Activated naive CD4-positive, alpha-beta T cell treated with anti-CD3 and anti-CD28 coated beads, Interleukin-2, amount 50 U/mL, for 16 hours (primary cell): ENCODE data around the gene FGD6.
"Not testable (repeated sequence)": the region's sequence is repeated elsewhere in the genome, so short reads cannot be mapped to it uniquely, and the experiment has no call there.

Experiments used
- DNase-seq: peaks from one replicate; pipeline ENCODE4 v3.0.0-alpha.2; 2020

Gene FGD6

DNA sequence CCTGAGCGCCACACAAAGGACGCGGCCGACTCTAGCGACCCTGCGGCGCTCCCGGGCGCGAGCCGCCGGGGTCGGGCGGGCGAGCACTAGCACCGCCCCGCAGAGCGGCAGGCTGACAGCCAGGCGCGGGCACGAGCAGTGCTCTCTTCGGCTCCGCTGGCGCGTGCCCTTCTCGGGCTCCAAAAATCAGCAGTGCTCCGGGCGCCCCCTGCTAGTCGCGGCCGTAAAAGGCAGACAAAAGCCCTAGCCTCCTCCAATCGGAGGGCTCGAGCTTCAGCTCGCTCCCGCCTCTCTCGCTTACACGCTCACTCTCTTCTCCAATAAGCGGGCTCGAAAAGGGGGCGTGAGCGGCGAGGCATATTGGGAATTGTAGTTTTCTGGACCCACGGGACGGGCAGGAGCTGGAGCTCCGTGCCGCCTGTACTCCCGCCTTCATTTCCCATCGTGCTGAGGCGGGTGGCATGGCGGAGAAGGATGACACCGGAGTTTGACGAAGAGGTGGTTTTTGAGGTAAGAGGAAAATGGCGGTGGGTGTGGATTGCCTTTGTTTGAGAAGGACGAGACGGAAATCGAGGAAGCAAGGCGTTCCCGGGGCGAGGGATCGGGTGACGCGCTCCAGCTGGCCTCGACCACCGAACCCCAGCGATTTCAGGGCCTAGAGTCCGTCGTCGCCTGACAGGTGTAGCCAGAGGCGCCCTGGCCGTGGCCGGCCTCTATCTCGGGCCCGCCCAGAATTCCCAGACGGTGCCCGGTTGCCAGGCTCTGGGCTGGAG lies at the start of gene FGD6, which contains the start of gene VEZT:
Gene FGD6 (minus strand): TSS at position 91 of the 773 bp plus-strand sequence. CDS start 227 bp downstream, outside the sequence.
Gene VEZT (plus strand): TSS at position 431 of the 773 bp plus-strand sequence. CDS start 44 bp downstream, at position 475.
- peak; percentile 98 for DNase-seq

DNA sequence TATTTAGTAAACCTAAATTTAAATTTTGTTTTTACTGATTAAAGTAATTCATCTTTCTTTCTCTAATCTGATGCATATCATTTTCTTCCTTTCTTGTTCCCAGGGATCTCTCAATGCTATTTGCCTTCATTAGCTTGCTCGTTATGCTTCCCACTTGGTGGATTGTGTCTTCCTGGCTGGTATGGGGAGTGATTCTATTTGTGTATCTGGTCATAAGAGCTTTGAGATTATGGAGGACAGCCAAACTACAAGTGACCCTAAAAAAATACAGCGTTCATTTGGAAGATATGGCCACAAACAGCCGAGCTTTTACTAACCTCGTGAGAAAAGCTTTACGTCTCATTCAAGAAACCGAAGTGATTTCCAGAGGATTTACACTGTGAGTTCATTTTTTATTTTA lies 49.0 kb upstream of the FGD6 start:
- DNase-seq: no peak

DNA sequence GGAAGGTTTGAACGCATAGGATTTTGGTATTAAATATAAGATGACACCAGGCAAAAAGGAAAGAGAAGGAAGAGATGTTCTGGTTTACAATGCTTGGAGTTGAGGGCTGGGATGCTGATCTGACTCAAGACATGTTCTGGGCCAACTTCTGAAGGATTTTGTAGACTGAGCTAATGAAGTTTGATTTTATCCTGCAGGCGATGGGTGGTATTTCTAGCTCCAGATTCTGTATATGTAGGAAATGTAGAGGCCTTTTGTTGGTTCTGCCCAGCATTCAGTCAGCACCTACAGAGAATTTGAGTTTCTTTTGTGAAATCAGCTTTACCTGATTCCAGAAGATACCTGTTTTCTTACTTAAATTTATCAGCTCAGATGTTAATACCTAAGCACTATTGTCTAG lies 48.5 kb upstream of the FGD6 start:
- DNase-seq: no peak

DNA sequence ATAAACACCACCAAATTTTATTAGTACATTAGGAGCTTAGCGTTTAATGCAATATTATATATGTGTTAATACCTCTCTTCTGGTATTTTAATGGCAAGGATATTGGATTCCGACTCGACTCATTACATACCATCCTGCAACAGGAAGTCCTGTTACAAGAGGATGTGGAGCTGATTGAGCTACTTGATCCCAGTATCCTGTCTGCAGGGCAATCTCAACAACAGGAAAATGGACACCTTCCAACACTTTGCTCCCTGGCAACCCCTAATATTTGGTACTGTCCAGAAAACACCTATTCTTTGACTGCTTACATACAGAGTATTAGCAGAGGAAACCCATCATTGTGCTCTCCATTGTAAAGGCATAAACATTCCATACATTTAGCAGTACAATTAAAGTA lies 45.5 kb upstream of the FGD6 start:
- no peak for DNase-seq

DNA sequence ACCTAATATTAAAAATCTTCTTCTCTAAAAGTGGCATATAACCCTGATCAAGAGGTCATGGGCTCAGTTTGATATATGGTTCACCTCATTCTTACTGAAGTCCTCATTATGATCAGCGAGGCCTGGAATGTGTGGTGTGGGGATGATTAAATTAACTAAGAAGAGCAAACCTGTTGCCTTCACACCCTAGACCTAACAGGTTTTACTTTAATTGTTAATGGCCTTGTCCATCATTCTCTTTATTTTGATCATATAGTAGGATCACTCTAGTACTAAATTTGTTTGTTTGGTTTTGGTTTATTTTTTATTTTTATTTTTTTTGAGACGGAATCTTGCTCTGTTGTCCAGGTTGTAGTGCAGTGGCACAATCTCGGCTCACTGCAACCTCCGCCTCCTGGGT lies 43.8 kb upstream of the FGD6 start:
- no peak for DNase-seq

DNA sequence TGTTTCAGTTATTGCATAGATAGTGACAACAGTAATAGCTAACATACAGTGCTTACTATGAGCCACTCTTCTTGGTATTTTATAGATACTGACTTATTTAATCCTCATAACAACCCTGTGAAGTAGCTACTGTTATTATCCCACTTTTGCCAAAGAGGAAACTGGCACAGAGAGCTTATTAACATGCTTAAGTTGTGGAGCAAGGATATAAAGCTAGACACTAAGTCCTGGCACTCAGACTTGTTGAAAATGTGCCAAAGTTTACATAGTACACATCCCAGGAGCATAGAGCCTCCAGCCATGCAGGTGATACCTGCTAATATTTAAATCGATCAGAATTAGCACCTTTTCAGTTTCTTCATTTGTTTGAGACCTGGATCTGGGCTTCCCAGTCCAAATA lies 42.1 kb upstream of the FGD6 start:
- no peak for DNase-seq

DNA sequence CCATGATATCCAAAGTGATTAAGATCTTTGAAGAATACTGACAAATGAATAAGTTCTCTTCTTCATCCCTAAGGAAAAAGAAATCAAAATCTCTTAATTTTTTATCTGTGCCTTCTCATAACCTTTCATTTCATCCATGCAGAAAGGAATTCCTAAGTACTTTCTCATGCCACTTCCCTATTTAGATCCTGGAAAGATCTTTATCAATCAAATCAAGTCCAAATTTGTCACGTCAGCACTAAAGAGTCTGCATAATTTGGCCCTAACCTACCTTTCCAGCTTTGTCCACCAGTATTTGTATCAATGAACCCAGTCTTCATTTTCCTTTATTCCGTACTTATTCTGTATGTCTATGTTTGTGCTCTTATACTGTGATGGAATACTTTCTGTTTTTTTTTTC lies 41.5 kb upstream of the FGD6 start:
- no peak for DNase-seq

DNA sequence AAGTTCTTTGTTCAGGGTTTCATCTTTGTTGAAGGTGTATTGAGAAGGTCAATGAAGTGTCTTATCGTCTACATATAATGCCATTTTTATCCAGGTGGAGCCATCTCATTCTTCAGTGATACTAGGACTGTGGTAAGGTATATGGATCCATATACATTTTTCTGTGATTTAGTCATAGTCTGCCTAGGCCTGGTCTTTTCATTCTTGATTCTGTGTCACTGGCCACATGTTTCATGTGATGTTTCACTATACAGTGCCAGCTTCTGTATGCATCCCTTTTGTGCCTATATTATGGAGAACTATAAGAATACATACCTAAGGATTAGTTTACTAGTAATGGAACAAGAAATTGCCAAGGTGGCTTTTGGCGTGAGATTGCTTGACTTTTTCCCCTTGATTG lies 40.9 kb upstream of the FGD6 start:
- DNase-seq: no peak

DNA sequence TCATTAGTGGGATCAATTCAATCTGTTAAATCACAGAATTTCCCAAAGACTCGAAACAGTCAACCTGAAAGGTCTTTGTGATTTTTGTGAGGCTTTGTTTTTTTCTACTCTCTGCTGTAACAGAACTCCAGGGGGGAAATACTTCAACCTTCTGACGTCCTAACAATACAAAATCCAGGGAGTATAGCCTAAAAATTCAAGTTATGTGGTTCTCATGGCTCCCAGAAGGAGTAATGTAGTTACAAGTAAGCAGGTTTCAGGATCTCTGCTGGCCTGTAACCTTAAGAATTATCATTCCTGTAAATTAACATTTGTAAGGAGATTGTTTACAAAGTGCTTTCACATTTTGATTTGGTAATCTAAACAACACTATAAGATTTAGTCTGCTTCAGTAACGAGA lies 40.3 kb upstream of the FGD6 start:
- DNase-seq: no peak

DNA sequence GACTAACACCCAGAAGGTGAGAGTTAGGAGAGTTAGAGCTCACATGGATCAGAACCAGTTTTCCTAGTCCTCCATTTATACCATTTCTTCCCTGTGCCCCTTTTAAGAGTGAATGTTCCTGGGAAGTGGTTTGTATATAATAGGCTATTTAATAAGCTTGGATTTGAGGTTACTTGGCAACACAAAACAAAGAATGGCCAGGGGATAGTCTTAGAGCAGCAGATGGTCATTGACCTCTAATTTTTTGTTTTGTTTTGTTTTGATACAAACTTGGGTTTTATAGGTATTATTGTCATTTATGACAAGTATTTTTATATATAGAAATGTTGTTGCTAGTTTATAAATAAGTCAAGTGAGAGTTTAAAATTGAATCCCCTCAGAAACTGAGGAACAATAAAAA lies 36.1 kb upstream of the FGD6 start:
- no peak for DNase-seq

DNA sequence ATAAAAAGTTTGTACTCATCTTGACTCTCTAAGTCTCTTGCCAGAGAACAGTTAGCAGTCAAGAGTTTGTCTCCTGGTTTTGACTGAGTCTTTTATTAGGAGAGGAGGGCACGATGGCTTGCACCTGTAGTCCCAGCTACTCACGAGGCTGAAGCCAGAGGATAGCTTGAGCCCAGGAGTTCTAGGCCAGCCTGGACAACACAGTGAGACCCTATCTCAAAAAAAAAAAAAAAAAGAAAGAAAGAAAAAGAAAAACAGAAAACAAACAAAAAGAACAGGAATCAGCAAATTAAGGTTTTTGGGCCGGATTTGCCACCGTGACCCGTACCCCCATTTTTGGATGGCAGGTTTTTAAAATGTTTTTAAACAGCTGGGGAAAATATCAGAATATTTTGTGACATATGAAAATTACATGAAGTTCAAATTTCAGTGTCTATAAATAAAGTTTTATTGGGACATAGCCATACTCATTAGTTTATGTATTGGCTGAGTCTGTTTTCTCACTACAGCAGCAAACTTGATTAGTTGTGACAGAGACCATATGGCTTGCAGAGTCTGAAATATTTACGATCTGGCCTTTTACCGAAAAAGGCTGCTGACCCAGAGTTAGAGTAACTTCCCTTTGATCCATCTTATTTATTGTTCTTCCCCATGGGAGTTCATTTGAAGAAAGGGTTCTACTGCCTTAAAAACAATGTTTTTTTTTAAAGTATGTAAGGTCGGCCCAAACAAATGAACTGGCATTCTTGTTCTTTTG lies 31.5 kb upstream of the FGD6 start:
- DNase-seq: no peak

DNA sequence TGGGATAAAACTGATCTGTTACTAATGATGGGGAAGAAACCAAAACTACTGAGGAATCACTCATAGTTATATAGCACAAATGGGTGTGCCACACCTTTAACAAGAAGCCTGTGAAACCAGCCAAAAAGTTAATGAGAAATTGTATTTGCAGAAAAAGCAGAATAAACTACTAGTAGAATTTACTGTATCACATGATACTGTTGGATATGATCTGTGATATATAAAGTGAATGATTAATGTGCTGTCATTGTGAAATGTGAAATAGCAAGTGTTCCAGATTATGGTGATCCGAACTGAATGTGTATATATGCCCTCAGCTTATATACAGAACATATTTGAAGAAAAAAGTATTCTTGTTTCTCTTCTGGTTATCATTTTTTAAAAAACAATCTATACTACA lies 30.8 kb upstream of the FGD6 start:
- no peak for DNase-seq

DNA sequence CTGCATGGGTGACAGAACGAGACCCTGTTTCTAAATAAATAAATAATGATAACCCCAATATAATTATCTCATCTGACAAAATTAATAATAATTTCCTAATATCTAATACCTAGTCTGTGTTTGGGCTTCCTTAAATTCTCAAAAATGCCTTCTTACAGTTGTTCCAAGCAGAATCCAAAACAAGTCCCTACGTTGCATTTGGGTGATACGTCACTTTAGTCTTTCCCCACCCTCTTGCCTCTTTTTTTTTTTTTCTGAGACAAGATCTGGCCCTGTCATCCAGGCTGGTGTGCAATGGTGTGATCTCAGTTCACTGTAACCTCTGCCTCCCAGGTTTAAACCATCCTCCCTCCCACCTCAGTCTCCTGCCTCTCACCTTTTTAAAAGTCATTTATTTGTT lies 27.1 kb upstream of the FGD6 start:
- no peak for DNase-seq

DNA sequence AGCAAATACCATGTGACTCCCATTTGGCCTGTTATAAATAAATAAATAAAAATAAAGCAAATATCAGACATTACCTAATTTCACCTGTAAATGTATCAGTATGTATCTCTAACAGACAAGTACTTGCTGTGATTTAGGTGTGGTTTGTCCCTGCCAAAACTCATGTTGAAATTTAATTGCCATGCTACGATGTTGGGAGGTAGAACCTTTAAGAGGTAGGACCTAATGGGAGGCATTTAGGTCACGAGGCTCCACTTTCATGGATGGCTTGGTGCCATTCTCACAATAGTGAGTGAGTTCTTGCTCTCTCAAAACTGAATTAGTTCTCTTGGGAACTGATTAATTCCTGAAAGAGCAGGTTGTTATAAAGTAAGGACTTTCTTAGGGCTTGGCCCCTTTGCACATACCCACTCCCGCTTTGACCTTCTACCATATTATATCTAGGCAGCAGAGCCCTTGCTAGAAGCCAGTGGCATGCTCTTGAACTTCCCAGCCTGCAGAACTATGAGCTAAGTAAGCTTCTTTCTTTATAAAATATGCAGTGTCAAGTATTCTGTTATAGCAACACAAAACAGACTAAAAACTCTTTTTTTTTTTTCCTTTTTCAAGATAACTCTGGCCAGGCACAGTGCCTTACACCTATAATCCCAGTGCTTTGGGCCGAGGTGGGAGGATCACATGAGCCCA lies 26.4 kb upstream of the FGD6 start:
- no peak for DNase-seq

DNA sequence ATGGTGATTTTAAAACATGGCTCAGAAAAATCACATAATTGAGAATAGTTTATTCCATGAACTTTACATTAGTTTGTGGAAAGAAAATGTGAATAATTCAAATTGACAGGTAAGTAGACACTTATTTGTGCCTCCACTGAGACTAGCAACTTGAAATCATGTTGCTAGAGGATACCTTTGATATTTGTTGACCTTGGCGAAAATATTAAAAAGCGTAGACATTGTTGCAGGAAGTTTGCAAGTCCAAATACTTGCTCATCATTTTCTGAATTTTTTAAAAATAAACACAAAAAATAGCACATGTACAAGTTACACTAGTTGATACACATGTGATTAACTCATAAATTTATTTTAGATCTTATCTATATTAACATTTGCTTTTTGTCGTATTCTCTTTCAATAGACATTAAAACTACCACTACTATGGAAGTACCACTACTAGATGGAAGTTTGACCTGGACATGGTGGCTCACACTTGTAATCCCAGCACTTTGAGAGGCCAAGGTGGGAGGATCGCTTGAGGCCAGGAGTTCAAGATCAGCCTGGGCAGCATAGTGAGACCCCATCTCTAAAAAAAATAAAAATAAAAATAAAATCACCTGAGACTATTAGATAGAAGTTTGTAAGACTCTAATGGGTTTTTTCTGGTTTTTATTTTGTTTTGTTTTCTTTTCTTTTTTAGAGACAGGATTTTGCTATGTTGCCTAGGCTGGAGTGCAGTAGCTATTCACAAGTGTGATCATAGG lies 24.7 kb upstream of the FGD6 start:
- no peak for DNase-seq

DNA sequence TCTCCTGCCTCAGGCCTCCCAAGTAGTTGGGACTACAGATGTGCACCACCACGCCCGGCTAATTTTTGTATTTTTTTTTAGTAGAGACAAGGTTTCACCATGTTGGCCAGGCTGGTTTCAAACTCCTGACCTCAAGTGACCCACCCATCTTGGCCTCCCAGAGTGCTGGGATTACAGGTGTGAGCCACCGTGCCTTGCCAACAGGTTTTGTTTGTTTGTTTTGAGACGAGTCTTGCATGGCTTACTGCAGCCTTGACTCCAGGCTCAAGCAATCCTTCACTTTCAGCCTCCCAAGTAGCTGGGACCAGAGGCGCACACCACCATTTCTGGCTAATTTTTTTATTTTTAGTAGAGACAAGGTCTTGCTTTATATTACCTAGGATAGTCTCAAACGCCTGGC lies 23.9 kb upstream of the FGD6 start:
- DNase-seq: not testable (repeated sequence)

DNA sequence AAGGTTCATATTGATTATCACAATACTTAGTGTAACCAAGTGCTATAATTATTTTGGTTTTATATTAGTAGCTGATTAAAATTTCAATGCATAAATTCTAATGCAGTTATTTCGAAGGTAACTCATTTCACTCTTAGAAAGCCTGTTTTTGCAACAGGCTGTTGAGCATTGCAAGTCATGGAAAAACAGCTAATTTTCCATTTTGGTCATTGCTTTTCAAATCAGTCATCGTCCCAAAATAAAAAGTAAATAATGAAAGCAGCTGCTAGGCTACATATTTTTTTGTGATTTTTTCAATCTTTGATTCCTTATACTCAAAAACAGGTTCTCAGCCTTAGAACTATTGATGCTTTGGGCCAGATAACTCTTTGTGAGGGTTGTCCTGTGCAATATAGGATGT lies 23.3 kb upstream of the FGD6 start:
- no peak for DNase-seq

DNA sequence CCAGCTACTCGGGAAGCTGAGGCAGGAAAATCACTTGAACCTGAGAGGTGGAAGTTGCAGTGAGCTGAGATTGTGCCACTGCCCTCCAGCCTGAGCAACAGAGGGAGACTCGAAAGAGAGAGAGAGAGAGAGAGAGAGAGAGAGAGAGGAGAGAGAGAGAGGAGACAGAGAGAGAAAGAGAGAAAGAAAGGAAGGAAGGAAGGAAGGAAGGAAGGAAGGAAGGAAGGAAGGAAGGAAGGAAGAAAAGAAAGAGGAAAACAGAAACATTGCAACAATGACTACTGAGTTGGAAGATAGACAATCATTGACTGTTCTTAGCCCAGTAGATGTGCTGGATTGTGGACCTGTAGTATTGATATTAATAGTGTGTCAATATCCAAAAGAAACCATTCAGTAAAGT lies 22.6 kb upstream of the FGD6 start:
- DNase-seq: not testable (repeated sequence)

DNA sequence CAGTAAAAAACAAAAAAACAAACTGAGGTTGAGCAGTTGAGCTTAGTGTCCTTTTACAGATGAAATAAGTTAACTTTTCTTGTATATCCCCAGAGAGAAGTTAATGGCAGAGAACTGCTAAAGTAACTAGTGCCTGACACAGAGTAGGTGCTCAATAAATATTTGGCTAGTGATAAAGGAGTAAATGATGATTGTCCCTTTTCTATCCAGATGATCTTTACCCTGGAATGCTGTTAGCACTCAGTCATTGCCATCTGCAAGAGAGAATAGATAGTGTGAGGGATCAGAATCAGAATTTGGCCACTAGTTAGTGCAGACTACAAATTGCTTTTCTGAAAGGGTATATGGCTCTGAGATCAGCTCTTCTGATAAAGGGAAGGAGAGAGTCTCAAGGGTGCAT lies 21.9 kb upstream of the FGD6 start:
- no peak for DNase-seq

DNA sequence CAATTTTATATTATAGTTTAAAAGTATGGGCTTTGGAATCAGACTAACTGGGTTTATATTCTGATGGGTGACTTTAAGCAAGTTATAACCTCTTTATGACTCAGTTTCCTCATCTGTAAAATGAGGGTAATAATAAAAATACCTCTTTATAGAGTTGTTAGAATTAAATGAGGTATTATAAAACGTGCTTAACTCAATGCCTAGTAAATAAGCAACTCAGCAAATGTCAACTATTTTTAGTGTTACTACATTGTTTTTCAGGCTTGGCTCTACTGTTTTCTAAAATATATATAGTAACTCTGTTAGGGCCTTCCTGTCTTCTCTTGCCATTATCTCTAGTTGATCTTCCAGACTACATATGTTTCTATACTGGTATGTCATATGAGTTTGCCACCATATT lies 20.9 kb upstream of the FGD6 start:
- DNase-seq: no peak

DNA sequence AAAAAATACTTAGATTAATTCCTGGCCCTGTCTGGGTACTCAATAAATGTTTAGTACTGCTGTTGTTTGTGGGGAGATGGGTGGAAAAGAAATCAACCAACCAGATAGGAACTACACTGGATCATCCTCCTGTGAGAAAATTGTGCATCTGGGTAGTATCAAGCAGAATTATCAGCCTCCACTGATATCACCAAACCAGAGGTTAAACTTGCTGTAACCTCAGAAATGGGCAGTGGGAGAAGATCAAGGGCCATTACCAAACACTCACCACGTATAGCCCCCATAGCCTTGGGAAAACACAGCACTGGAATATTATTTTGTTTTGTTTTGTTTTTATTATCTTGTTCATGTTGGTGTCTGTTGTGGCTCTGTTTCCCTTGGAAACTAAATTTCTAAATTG lies 20.0 kb upstream of the FGD6 start:
- DNase-seq: no peak

DNA sequence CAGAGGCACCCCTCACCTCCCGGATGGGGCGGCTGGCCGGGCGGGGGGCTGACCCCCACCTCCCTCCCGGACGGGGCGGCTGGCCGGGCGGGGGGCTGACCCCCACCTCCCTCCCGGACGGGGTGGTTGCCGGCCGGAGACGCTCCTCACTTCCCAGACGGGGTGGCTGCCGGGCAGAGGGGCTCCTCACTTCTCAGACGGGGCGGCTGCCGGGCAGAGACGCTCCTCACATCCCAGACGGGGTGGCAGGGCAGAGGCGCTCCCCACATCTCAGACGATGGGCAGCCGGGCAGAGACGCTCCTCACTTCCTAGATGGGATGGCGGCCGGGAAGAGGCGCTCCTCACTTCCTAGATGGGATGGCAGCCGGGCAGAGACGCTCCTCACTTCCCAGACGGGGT lies 18.4 kb upstream of the FGD6 start:
- not testable (repeated sequence) for DNase-seq

DNA sequence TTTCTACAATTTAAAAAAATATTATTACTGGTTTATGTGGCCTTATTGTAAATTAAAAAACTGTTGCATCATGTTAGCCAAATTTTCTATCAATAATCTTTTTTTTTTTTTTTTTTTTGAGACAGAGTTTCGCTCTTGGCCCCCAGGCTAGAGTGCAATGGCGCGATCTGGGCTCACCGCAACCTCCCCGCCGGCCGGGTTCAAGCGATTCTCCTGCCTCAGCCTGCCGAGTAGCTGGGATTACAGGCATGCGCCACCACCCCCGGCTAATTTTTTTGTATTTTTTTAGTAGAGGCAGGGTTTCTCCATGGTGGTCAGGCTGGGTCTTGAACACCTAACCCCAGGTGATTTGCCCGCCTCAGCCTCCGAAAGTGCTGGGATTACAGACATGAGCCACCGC lies 16.9 kb upstream of the FGD6 start:
- DNase-seq: not testable (repeated sequence)
